Activated CD4-positive, alpha-beta T cell treated with anti-CD3 and anti-CD28 coated beads for 36 hours (primary cell): Measurements from ENCODE around the gene SLBP. TPM values are rescaled to one million over a fixed set of nuclear protein-coding genes. Genes with fewer than 3 reads are reported as not detected.

Experiments
- ATAC-seq: fragments of 200-7000 bp; cut with Tn5 transposase; one replicate; pipeline ENCODE4 v1.10.0; 2021; ENCODE audit warnings: mild to moderate bottlenecking, moderate library complexity
- CTCF ChIA-PET: fragments of 350-600 bp; sonication (Branson Sonifier 250); formaldehyde crosslinking; loops from one replicate; lab custom pipeline; 2021; ENCODE audit warnings: antibody characterized with exemption; lab: Charles Lee
- POLR2A ChIA-PET: fragments of 350-600 bp; sonication (Branson Sonifier 250); formaldehyde crosslinking; loops from one replicate; lab custom pipeline; 2021; ENCODE audit warnings: antibody characterized with exemption, inconsistent platforms; lab: Charles Lee
- DNase-seq: peaks from one replicate; pipeline ENCODE4 v3.0.0-alpha.2; 2020
- H3K27ac Mint-ChIP-seq: one replicate; pipeline ENCODE4 v1.8.0; 2021; ENCODE audit warnings: mixed read lengths
- H3K27me3 Mint-ChIP-seq: one replicate; pipeline ENCODE4 v1.8.0; 2021; ENCODE audit warnings: mixed read lengths
- H3K36me3 Mint-ChIP-seq: one replicate; pipeline ENCODE4 v1.8.0; 2021; ENCODE audit warnings: low read depth, mixed read lengths
- H3K4me1 Mint-ChIP-seq: one replicate; pipeline ENCODE4 v1.8.0; 2021; ENCODE audit warnings: mixed read lengths
- H3K4me3 Mint-ChIP-seq: one replicate; pipeline ENCODE4 v1.8.0; 2021; ENCODE audit warnings: mild to moderate bottlenecking, moderate library complexity, mixed read lengths
- H3K9me3 Mint-ChIP-seq: one replicate; pipeline ENCODE4 v1.8.0; 2021; ENCODE audit warnings: low read depth, mixed read lengths
- intact Hi-C, 2 experiments: fragments of 100-400 bp; cut with DNase I in 1 of 2; cut with micrococcal nuclease in 1 of 2; formaldehyde crosslinking; loops; one replicate each; pipeline versions ENCODE4 v1.14.2 to v1.15.1; 2022 to 2024; cut with DNase I, micrococcal nuclease
- total RNA-seq, 2 experiments: library from RNA; stranded (reverse); gene quantifications; one replicate each; pipeline ENCODE4 v1.2.3, GENCODE V29; 2021

The SLBP gene
- total RNA-seq, 2 experiments from 2014 or later: 113 to 134 TPM

GRCh38 chr4:1647432-1647831 lies 64.7 kb downstream of the SLBP start:
- Mint-ChIP-seq H3K36me3 (no peaks in the 10 kb centered on the region), H3K4me1 (peaks cover 4% of the 10 kb centered on the region)

GRCh38 chr4:1646690-1647089 lies 65.4 kb downstream of the SLBP start:
- H3K27ac Mint-ChIP-seq: no peak overlapping the region
- no peak overlapping the region for H3K4me3 Mint-ChIP-seq
- DNase-seq (no peak), ATAC-seq (no peak)
- intact Hi-C loops: no loop called here
- no peaks in the 10 kb centered on the region for H3K9me3 Mint-ChIP-seq
- CTCF ChIA-PET: interaction anchor here (0.8 to 1.0 kb wide), 3 partner anchors 11 to 361 kb away, joined by 3 to 4 read pairs (median 3); no protein-coding TSS in a partner anchor
- POLR2A ChIA-PET: interaction anchor here (0.5 kb wide), 1 partner anchor 362 kb away, joined by 3 read pairs; the partner anchor contains the start of gene NELFA
- peaks cover 4% of the 10 kb centered on the region for H3K4me1 Mint-ChIP-seq
- H3K36me3 Mint-ChIP-seq: no peaks in the 10 kb centered on the region
- no peaks in the 10 kb centered on the region for H3K27me3 Mint-ChIP-seq

More at GRCh38 chr4:1647432-1647831, 64.7 kb downstream of the SLBP start:
- H3K27ac Mint-ChIP-seq: no peak overlapping the region
- H3K4me3 Mint-ChIP-seq: no peak overlapping the region
- intact Hi-C loops: no loop called here
- DNase-seq: no peak
- ChIA-PET POLR2A (no interaction called here), CTCF (interaction anchor here (0.5 to 1.0 kb wide), 3 partner anchors 10 to 77 kb away, joined by 3 read pairs; no protein-coding TSS in a partner anchor)
- ATAC-seq: no peak
- no peaks in the 10 kb centered on the region for H3K9me3 Mint-ChIP-seq
- H3K27me3 Mint-ChIP-seq: no peaks in the 10 kb centered on the region

- Mint-ChIP-seq H3K27ac (no peak overlapping the region), H3K9me3 (no peaks in the 10 kb centered on the region), H3K36me3 (no peaks in the 10 kb centered on the region), H3K4me1 (peaks cover 4% of the 10 kb centered on the region), H3K27me3 (no peaks in the 10 kb centered on the region), H3K4me3 (no peak overlapping the region)
- DNase-seq (no peak), ATAC-seq (no peak)
- POLR2A ChIA-PET: no interaction called here
- intact Hi-C loops: no loop called here
- CTCF ChIA-PET: no interaction called here
Measured at GRCh38 chr4:1644891-1645657, 67.0 kb downstream of the SLBP start.

GRCh38 chr4:1643971-1644735 lies 68.0 kb downstream of the SLBP start:
- DNase-seq: no peak
- Mint-ChIP-seq H3K9me3 (no peaks in the 10 kb centered on the region), H3K27me3 (no peaks in the 10 kb centered on the region), H3K4me3 (no peak overlapping the region), H3K27ac (no peak overlapping the region), H3K4me1 (peaks cover 4% of the 10 kb centered on the region), H3K36me3 (no peaks in the 10 kb centered on the region)
- no peak for ATAC-seq
- ChIA-PET POLR2A (no interaction called here), CTCF (interaction anchor here (0.6 kb wide), 1 partner anchor 45 kb away, joined by 3 read pairs; no protein-coding TSS in a partner anchor)
- intact Hi-C loops: no loop called here

Other genes starting within 250 kb of the SLBP start
- gene FAM53A, start 28.0 kb downstream of the SLBP start, total RNA-seq: 1 to 10 TPM; 2.0 to 2.5 TPM
- 10 to 100 TPM; 13.7 to 14.6 TPM for gene TMEM129, start 9.0 kb upstream of the SLBP start, total RNA-seq
- 100 to 1,000 TPM; 197 to 206 TPM for gene TACC3, start 9.2 kb upstream of the SLBP start, total RNA-seq
- gene FGFR3, start 81.0 kb upstream of the SLBP start, total RNA-seq: under 1 TPM in 1 of 2 experiments, not detected in 1; 0.11 TPM
- gene LETM1, start 143.8 kb upstream of the SLBP start, total RNA-seq: 10 to 100 TPM; 41.6 to 51.3 TPM
- gene NSD2, start 159.1 kb upstream of the SLBP start, total RNA-seq: 100 to 1,000 TPM; 194 to 232 TPM